Epithelial cell of proximal tubule (primary cell): ENCODE measurements around the gene CACNA1E. TPM values are rescaled to one million over a fixed set of nuclear protein-coding genes. Genes with fewer than 3 reads are reported as not detected.

ENCODE experiments used
- DNase-seq: peaks from one replicate; pipeline ENCODE4 v3.0.0-alpha.2; 2011; ENCODE audit warnings: low read depth
- H3K4me3 ChIP-seq: 2 replicates; pipeline ENCODE4 v1.5.1; 2011; ENCODE audit warnings: low read depth, mild to moderate bottlenecking, low read length
- CTCF ChIP-seq: conservative IDR thresholded peaks from 2 replicates; pipeline ENCODE4 v1.5.1; 2012; ENCODE audit warnings: low read depth, mild to moderate bottlenecking, low read length
- total RNA-seq: library from RNA; depleted of rRNA; stranded (reverse); fragments of >200 nt; gene quantifications from 2 replicates; pipeline ENCODE4 v1.2.3, GENCODE V29; 2015

Gene CACNA1E
- total RNA-seq, 1 donor from 2014 or later, result 0.06 TPM

- H3K4me3 ChIP-seq, result no peak overlapping the region
- no peak for DNase-seq
- no peak for TF ChIP-seq CTCF
Observed at GRCh38 chr1:181772714-181773113, 289.4 kb downstream of the CACNA1E start.

- H3K4me3 ChIP-seq, result no peak overlapping the region
- TF ChIP-seq CTCF, result no peak
- no peak for DNase-seq
Observed at GRCh38 chr1:181776044-181776443, 292.7 kb downstream of the CACNA1E start.

- DNase-seq, result no peak
- H3K4me3 ChIP-seq, result no peak overlapping the region
- TF ChIP-seq CTCF, result no peak
Observed at GRCh38 chr1:181777286-181777685, 294.0 kb downstream of the CACNA1E start.

GRCh38 chr1:181777812-181778211 is 294.5 kb downstream of the CACNA1E start:
- DNase-seq, result no peak
- no peak overlapping the region for H3K4me3 ChIP-seq
- no peak for TF ChIP-seq CTCF

- no peak for TF ChIP-seq CTCF
- no peak overlapping the region for H3K4me3 ChIP-seq
- DNase-seq, result no peak
Observed at GRCh38 chr1:181778640-181779260, 295.4 kb downstream of the CACNA1E start.

- H3K4me3 ChIP-seq, result no peak overlapping the region
- no peak for DNase-seq
- TF ChIP-seq CTCF, result no peak
Observed at GRCh38 chr1:181779343-181779742, 296.0 kb downstream of the CACNA1E start.

GRCh38 chr1:181783208-181783607 is 299.9 kb downstream of the CACNA1E start:
- TF ChIP-seq CTCF, result no peak
- no peak overlapping the region for H3K4me3 ChIP-seq
- DNase-seq, result no peak
